Measurements from ENCODE around the gene COX5B.

- TF ChIP-seq CTCF (conservative IDR thresholded peaks at IDR 0.05; ENCODE audit: low read length) (no peak), EZH2phosphoT487 (IDR thresholded peaks at IDR 0.05; ENCODE audit: borderline replicate concordance) (no peak)
Measured at GRCh38 chr2:97653874-97654273, 8.0 kb downstream of the COX5B start.

Data from Loucy (cell line).